Naive thymus-derived CD4-positive, alpha-beta T cell (primary cell): ENCODE data around the gene FUT8. TPM values are rescaled to one million over a fixed set of nuclear protein-coding genes. Genes with fewer than 3 reads are reported as not detected.

Source experiments
- ATAC-seq: fragments of 150-1000 bp; cut with Tn5 transposase; 2 replicates; pipeline ENCODE4 v1.10.0; 2021; ENCODE audit warnings: mild to moderate bottlenecking, moderate library complexity
- CTCF ChIA-PET: fragments of 350-600 bp; sonication (Branson Sonifier 250); formaldehyde crosslinking; loops from one replicate; lab custom pipeline; 2021; ENCODE audit warnings: antibody characterized with exemption; lab: Charles Lee
- POLR2A ChIA-PET: fragments of 350-600 bp; sonication (Branson Sonifier 250); formaldehyde crosslinking; loops from one replicate; lab custom pipeline; 2021; ENCODE audit warnings: antibody characterized with exemption, inconsistent platforms; lab: Charles Lee
- DNase-seq, 9 donors: peaks; one replicate each; pipeline versions ENCODE4 v3.0.0 to v3.0.0-alpha.2; 2020 to 2022; ENCODE audit warnings: mixed read lengths in 1 of 9
- H3K27ac ChIP-seq: one replicate; pipeline ENCODE4 v1.7.0; 2013; ENCODE audit warnings: mild to moderate bottlenecking, low read depth, low read length, moderate library complexity
- H3K27me3 ChIP-seq, 2 donors: one replicate each; pipeline ENCODE4 v1.7.0; 2013; ENCODE audit warnings: low read length in 2 of 2, mild to moderate bottlenecking in 2 of 2, moderate library complexity in 2 of 2; ENCODE audit not compliant: control insufficient read depth in 2 of 2, insufficient read depth in 2 of 2
- H3K36me3 ChIP-seq, 3 experiments: 1 replicate in 2 of 3; 2 replicates in 1 of 3; pipeline ENCODE4 v1.7.0; 2013; ENCODE audit warnings: low read length in 3 of 3, mild to moderate bottlenecking in 3 of 3, moderate library complexity in 1 of 3; ENCODE audit not compliant: insufficient read depth in 3 of 3, control insufficient read depth in 2 of 3
- H3K4me1 ChIP-seq, 2 donors: one replicate each; pipeline ENCODE4 v1.7.0; 2013; ENCODE audit warnings: low read length in 2 of 2, mild to moderate bottlenecking in 2 of 2, moderate library complexity in 1 of 2; ENCODE audit not compliant: control insufficient read depth in 2 of 2, insufficient read depth in 2 of 2
- H3K4me3 ChIP-seq: 2 replicates; pipeline ENCODE4 v1.7.0; 2013; ENCODE audit warnings: mild to moderate bottlenecking, low read length
- H3K9me3 ChIP-seq, 3 experiments: 1 replicate in 2 of 3; 2 replicates in 1 of 3; pipeline ENCODE4 v1.7.0; 2013; ENCODE audit warnings: low read length in 3 of 3; ENCODE audit not compliant: control insufficient read depth in 2 of 3
- H3K27ac Mint-ChIP-seq, 9 donors: one replicate each; pipeline ENCODE4 v1.8.0; 2020 to 2022; ENCODE audit warnings: mixed read lengths in 9 of 9, mild to moderate bottlenecking in 8 of 9, moderate library complexity in 5 of 9, inconsistent platforms in 2 of 9
- H3K27me3 Mint-ChIP-seq, 5 donors: one replicate each; pipeline ENCODE4 v1.8.0; 2021 to 2022; ENCODE audit warnings: mixed read lengths in 5 of 5, mild to moderate bottlenecking in 1 of 5
- H3K36me3 Mint-ChIP-seq, 5 donors: one replicate each; pipeline ENCODE4 v1.8.0; 2020 to 2022; ENCODE audit warnings: mixed read lengths in 5 of 5, mild to moderate bottlenecking in 3 of 5, inconsistent platforms in 1 of 5
- H3K4me1 Mint-ChIP-seq, 7 donors: one replicate each; pipeline ENCODE4 v1.8.0; 2020 to 2022; ENCODE audit warnings: mixed read lengths in 7 of 7, mild to moderate bottlenecking in 3 of 7, inconsistent platforms in 1 of 7
- H3K4me3 Mint-ChIP-seq, 10 donors: one replicate each; pipeline ENCODE4 v1.8.0; 2020 to 2022; ENCODE audit warnings: mild to moderate bottlenecking in 10 of 10, mixed read lengths in 10 of 10, moderate library complexity in 6 of 10, inconsistent platforms in 2 of 10
- H3K9me3 Mint-ChIP-seq, 11 donors: one replicate each; pipeline ENCODE4 v1.8.0; 2020 to 2022; ENCODE audit warnings: mixed read lengths in 11 of 11, mild to moderate bottlenecking in 4 of 11, inconsistent platforms in 1 of 11, moderate library complexity in 1 of 11
- intact Hi-C, 2 donors: fragments of 100-400 bp; cut with micrococcal nuclease; formaldehyde crosslinking; loops; one replicate each; pipeline ENCODE4 v1.15.1; 2023
- polyA plus RNA-seq, 2 donors: library from polyadenylated mRNA; unstranded; fragments of 300-500 nt; fragmentation: Illumina TruSeq; gene quantifications; one replicate each; pipeline ENCODE4 v1.2.3, GENCODE V29; 2021
- total RNA-seq, 6 experiments: library from RNA in 5 of 6; stranded (reverse) in 5 of 6; gene quantifications; 1 replicate in 5 of 6; 2 replicates in 1 of 6; pipeline ENCODE4 v1.2.3 and lab custom pipeline; 2021 to 2026

FUT8 gene
- total and polyA plus RNA-seq, 7 experiments from 2014 or later, result 11.1 to 107 (median 41.6) TPM

DNA sequence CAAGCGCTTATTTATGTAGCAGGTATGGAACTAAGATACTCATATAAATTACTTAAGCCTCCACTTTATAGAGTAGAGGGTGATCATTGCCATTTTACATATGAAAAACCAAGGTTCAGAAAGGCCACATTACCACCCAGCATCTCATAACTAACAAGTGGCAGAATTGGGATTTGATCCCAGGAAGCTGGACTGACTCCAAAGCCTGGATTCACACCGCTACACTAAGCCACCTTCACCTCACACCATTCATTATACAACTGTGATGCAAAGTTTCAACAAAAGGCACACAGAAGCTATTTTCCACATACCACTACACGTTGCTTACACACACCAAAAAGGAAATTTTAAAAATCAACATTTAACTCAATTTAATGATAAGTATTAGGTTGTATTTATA is 370.6 kb downstream of the FUT8 start:
- no peak overlapping the region for H3K4me3 ChIP-seq
- Mint-ChIP-seq H3K4me3 (no peak overlapping the region), H3K9me3 (no peaks in the 10 kb centered on the region), H3K4me1 (no peaks in the 10 kb centered on the region), H3K27ac (no peak overlapping the region), H3K27me3 (peaks cover 0 to 52% (median 5%) of the 10 kb centered on the region in 5 donors), H3K36me3 (no peaks in the 10 kb centered on the region)
- no peaks in the 10 kb centered on the region for H3K9me3 ChIP-seq
- ChIA-PET CTCF (interaction anchor here (0.8 kb wide), 1 partner anchor 561 kb away, joined by 3 read pairs; no protein-coding TSS in a partner anchor), POLR2A (interaction anchor here (0.6 kb wide), 1 partner anchor 9 kb away, joined by 3 read pairs; no protein-coding TSS in a partner anchor)
- H3K27ac ChIP-seq, result no peak overlapping the region
- no peak for ATAC-seq
- intact Hi-C loops, result no loop called here
- no peak for DNase-seq
- no peaks in the 10 kb centered on the region for H3K36me3 ChIP-seq
- H3K27me3 ChIP-seq, result no peaks in the 10 kb centered on the region
- no peaks in the 10 kb centered on the region for H3K4me1 ChIP-seq

DNA sequence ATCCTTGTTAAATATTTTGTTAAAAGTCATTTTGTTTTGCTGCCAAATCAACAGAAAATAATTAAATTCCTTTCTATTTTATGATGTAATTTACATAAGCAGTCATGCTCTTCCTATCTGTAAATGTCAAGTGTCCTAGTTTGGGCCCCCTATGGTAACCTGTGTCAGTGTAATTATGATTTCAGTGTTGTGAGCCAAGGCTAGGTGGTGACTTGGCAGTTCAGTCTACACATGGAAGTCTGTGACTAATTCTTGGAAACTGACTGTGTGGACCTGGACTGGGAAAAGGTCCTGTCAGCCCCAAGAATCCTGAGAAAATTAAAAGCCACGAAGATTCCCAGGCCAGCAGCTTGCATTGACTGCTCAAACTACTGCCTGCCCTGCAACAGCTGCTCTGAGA is 371.0 kb downstream of the FUT8 start:
- no peaks in the 10 kb centered on the region for H3K9me3 ChIP-seq
- no peaks in the 10 kb centered on the region for H3K4me1 ChIP-seq
- Mint-ChIP-seq H3K27me3 (peaks cover 0 to 49% (median 5%) of the 10 kb centered on the region in 5 donors), H3K27ac (no peak overlapping the region), H3K9me3 (no peaks in the 10 kb centered on the region), H3K4me3 (no peak overlapping the region), H3K36me3 (no peaks in the 10 kb centered on the region), H3K4me1 (no peaks in the 10 kb centered on the region)
- H3K4me3 ChIP-seq, result no peak overlapping the region
- ChIA-PET CTCF (interaction anchor here (0.8 kb wide), 1 partner anchor 562 kb away, joined by 3 read pairs; no protein-coding TSS in a partner anchor), POLR2A (interaction anchor here (0.6 kb wide), 1 partner anchor 9 kb away, joined by 3 read pairs; no protein-coding TSS in a partner anchor)
- intact Hi-C loops, result no loop called here
- no peak for DNase-seq
- ATAC-seq, result no peak
- H3K27ac ChIP-seq, result no peak overlapping the region
- no peaks in the 10 kb centered on the region for H3K36me3 ChIP-seq
- H3K27me3 ChIP-seq, result no peaks in the 10 kb centered on the region

DNA sequence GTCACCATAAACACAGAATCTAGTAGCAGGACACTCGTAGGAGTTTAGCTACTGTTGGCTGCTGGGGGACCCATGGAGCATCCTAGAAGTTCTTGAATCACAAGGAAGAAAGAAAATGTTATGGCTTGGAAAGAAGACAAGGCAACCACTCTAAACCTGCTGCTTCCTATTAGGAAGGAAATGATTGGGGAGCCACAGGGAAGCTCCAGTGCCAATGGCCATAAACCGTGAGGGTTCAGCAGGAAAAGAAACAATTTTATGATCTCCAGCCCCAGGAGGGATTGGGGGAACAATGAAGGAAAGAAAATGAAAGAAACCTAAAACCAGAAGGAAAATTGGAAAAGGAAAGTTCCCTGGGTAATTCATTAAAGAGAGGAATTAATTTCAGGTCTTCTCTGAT is 372.0 kb downstream of the FUT8 start:
- ATAC-seq (no peak), DNase-seq (no peak)
- Mint-ChIP-seq H3K4me1 (no peaks in the 10 kb centered on the region), H3K27me3 (peaks cover 0 to 47% (median 8%) of the 10 kb centered on the region in 5 donors), H3K9me3 (no peaks in the 10 kb centered on the region), H3K36me3 (no peaks in the 10 kb centered on the region), H3K4me3 (no peak overlapping the region), H3K27ac (no peak overlapping the region)
- POLR2A ChIA-PET, result no interaction called here
- intact Hi-C loops, result no loop called here
- no peak overlapping the region for H3K4me3 ChIP-seq
- no peaks in the 10 kb centered on the region for H3K27me3 ChIP-seq
- no peaks in the 10 kb centered on the region for H3K9me3 ChIP-seq
- no peaks in the 10 kb centered on the region for H3K36me3 ChIP-seq
- CTCF ChIA-PET, result no interaction called here
- no peaks in the 10 kb centered on the region for H3K4me1 ChIP-seq
- no peak overlapping the region for H3K27ac ChIP-seq

GRCh38 chr14:65787461-65787860 is 374.9 kb downstream of the FUT8 start:
- H3K36me3 Mint-ChIP-seq, result no peaks in the 10 kb centered on the region
- CTCF ChIA-PET, result no interaction called here
- no peaks in the 10 kb centered on the region for H3K9me3 ChIP-seq

DNA sequence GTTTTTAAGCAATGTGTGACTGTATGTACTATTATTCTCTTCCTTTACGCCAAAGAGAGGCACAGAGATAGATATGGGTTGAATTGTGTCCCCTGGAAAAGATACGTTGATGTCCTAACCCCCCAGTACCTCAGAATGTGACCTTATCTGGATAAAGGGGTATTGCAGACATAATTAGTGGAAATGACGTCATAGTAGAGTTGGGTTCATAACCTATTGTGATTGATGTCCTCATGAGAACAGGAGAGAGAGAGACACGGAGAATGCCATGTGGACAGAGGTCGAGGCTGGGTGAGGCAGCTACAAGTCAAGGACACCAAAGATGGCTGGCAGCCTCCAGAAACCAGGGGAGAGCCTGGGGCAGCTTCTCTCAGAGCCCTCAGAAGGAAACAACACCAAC is 376.3 kb downstream of the FUT8 start:
- H3K36me3 ChIP-seq, result no peaks in the 10 kb centered on the region
- no peak overlapping the region for H3K27ac ChIP-seq
- H3K4me1 ChIP-seq, result no peaks in the 10 kb centered on the region
- Mint-ChIP-seq H3K36me3 (no peaks in the 10 kb centered on the region), H3K27ac (no peak overlapping the region), H3K4me1 (no peaks in the 10 kb centered on the region), H3K27me3 (peaks cover 0 to 31% (median 8%) of the 10 kb centered on the region in 5 donors), H3K9me3 (no peaks in the 10 kb centered on the region), H3K4me3 (no peak overlapping the region)
- DNase-seq (no peak), ATAC-seq (no peak)
- ChIA-PET POLR2A (no interaction called here), CTCF (no interaction called here)
- H3K4me3 ChIP-seq, result no peak overlapping the region
- H3K9me3 ChIP-seq, result no peaks in the 10 kb centered on the region
- no peaks in the 10 kb centered on the region for H3K27me3 ChIP-seq
- intact Hi-C loops, result no loop called here

More at GRCh38 chr14:65787461-65787860, 374.9 kb downstream of the FUT8 start:
- Histone ChIP-seq H3K4me1 (no peaks in the 10 kb centered on the region), H3K36me3 (no peaks in the 10 kb centered on the region), H3K27ac (no peak overlapping the region), H3K4me3 (no peak overlapping the region), H3K27me3 (no peaks in the 10 kb centered on the region)
- intact Hi-C loops, result no loop called here
- DNase-seq, result no peak
- peaks cover 0 to 37% (median 8%) of the 10 kb centered on the region in 5 donors for H3K27me3 Mint-ChIP-seq
- H3K4me1 Mint-ChIP-seq, result no peaks in the 10 kb centered on the region
- no peak overlapping the region for H3K4me3 Mint-ChIP-seq
- POLR2A ChIA-PET, result no interaction called here
- no peak for ATAC-seq
- no peaks in the 10 kb centered on the region for H3K9me3 Mint-ChIP-seq
- no peak overlapping the region for H3K27ac Mint-ChIP-seq

GRCh38 chr14:65789363-65789762 is 376.8 kb downstream of the FUT8 start:
- Mint-ChIP-seq H3K27ac (no peak overlapping the region), H3K27me3 (peaks cover 0 to 30% (median 8%) of the 10 kb centered on the region in 5 donors), H3K36me3 (no peaks in the 10 kb centered on the region), H3K4me3 (no peak overlapping the region), H3K9me3 (no peaks in the 10 kb centered on the region), H3K4me1 (no peaks in the 10 kb centered on the region)
- ATAC-seq (no peak), DNase-seq (no peak)
- Histone ChIP-seq H3K36me3 (no peaks in the 10 kb centered on the region), H3K4me1 (no peaks in the 10 kb centered on the region), H3K4me3 (no peak overlapping the region), H3K9me3 (no peaks in the 10 kb centered on the region), H3K27ac (no peak overlapping the region), H3K27me3 (no peaks in the 10 kb centered on the region)
- CTCF ChIA-PET, result no interaction called here
- POLR2A ChIA-PET, result interaction anchor here (0.6 kb wide), 1 partner anchor 340 kb away, joined by 3 read pairs; no protein-coding TSS in a partner anchor
- intact Hi-C loops, result no loop called here

- Mint-ChIP-seq H3K27ac (no peak overlapping the region), H3K36me3 (no peaks in the 10 kb centered on the region), H3K4me3 (no peak overlapping the region), H3K27me3 (peaks cover 0 to 23% (median 8%) of the 10 kb centered on the region in 5 donors), H3K9me3 (no peaks in the 10 kb centered on the region), H3K4me1 (no peaks in the 10 kb centered on the region)
- Histone ChIP-seq H3K9me3 (no peaks in the 10 kb centered on the region), H3K4me3 (no peak overlapping the region), H3K4me1 (no peaks in the 10 kb centered on the region), H3K36me3 (no peaks in the 10 kb centered on the region), H3K27me3 (no peaks in the 10 kb centered on the region), H3K27ac (no peak overlapping the region)
- intact Hi-C loops, result no loop called here
- CTCF ChIA-PET, result interaction anchor here (1.5 kb wide), 1 partner anchor 21 kb away, joined by 3 read pairs; no protein-coding TSS in a partner anchor
- DNase-seq (no peak), ATAC-seq (no peak)
- POLR2A ChIA-PET, result interaction anchor here (0.6 kb wide), 1 partner anchor 341 kb away, joined by 3 read pairs; no protein-coding TSS in a partner anchor
These were observed 377.8 kb downstream of the FUT8 start for GRCh38 chr14:65790172-65790815.
